Measurements from ENCODE around the gene RASSF5.

DNA sequence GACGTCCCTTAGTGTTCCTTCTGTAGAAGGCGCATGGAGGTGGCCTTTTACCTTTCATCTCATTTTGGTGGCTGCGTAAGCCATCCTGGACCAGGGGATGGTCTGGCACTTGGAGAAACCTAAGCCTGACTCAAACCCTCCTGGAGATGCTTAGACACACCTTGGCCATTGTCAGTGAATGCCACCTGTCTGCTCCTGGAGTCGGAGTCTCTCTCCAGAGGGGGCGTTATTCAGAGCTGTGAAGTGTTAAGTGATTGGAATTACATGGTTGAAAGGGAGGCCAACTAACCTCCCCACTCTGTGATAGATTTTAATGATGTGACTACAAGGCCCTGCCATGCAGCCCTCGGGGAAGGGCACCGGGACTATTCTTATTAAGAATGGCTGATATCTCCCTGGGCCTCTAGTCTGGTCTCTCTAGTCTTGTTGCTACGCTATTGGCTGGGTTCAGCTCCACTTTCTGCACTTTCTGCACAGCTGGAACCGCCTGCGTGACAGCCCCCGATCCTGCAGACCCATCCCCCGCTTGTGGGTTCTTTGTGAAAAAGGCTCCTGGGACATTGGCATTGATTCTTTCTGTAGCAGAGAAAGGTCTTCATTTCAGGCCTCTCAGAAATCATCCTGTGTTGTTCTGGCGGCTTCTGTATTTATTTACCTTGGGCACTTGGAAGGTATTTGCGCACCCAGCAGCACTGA, 4.2 kb downstream of the RASSF5 start:
- TF ChIP-seq, protein P1, sequence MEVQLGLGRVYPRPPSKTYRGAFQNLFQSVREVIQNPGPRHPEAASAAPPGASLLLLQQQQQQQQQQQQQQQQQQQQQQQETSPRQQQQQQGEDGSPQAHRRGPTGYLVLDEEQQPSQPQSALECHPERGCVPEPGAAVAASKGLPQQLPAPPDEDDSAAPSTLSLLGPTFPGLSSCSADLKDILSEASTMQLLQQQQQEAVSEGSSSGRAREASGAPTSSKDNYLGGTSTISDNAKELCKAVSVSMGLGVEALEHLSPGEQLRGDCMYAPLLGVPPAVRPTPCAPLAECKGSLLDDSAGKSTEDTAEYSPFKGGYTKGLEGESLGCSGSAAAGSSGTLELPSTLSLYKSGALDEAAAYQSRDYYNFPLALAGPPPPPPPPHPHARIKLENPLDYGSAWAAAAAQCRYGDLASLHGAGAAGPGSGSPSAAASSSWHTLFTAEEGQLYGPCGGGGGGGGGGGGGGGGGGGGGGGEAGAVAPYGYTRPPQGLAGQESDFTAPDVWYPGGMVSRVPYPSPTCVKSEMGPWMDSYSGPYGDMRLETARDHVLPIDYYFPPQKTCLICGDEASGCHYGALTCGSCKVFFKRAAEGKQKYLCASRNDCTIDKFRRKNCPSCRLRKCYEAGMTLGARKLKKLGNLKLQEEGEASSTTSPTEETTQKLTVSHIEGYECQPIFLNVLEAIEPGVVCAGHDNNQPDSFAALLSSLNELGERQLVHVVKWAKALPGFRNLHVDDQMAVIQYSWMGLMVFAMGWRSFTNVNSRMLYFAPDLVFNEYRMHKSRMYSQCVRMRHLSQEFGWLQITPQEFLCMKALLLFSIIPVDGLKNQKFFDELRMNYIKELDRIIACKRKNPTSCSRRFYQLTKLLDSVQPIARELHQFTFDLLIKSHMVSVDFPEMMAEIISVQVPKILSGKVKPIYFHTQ (CRISPR knock-in tag; IDR thresholded peaks at IDR 0.05), result no peak
- TF ChIP-seq ZNF263 (CRISPR knock-in tag; IDR thresholded peaks at IDR 0.05; ENCODE audit: low read depth), result no peak
- TF ChIP-seq JUN (CRISPR knock-in tag; IDR thresholded peaks at IDR 0.05), result no peak
- TF ChIP-seq, protein P2, sequence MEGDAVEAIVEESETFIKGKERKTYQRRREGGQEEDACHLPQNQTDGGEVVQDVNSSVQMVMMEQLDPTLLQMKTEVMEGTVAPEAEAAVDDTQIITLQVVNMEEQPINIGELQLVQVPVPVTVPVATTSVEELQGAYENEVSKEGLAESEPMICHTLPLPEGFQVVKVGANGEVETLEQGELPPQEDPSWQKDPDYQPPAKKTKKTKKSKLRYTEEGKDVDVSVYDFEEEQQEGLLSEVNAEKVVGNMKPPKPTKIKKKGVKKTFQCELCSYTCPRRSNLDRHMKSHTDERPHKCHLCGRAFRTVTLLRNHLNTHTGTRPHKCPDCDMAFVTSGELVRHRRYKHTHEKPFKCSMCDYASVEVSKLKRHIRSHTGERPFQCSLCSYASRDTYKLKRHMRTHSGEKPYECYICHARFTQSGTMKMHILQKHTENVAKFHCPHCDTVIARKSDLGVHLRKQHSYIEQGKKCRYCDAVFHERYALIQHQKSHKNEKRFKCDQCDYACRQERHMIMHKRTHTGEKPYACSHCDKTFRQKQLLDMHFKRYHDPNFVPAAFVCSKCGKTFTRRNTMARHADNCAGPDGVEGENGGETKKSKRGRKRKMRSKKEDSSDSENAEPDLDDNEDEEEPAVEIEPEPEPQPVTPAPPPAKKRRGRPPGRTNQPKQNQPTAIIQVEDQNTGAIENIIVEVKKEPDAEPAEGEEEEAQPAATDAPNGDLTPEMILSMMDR (IDR thresholded peaks at IDR 0.05), result no peak
- TF ChIP-seq, protein P3, sequence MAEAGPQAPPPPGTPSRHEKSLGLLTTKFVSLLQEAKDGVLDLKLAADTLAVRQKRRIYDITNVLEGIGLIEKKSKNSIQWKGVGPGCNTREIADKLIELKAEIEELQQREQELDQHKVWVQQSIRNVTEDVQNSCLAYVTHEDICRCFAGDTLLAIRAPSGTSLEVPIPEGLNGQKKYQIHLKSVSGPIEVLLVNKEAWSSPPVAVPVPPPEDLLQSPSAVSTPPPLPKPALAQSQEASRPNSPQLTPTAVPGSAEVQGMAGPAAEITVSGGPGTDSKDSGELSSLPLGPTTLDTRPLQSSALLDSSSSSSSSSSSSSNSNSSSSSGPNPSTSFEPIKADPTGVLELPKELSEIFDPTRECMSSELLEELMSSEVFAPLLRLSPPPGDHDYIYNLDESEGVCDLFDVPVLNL (CRISPR knock-in tag; IDR thresholded peaks at IDR 0.05; ENCODE audit: borderline replicate concordance, low read depth), result no peak
- TF ChIP-seq, protein P4, sequence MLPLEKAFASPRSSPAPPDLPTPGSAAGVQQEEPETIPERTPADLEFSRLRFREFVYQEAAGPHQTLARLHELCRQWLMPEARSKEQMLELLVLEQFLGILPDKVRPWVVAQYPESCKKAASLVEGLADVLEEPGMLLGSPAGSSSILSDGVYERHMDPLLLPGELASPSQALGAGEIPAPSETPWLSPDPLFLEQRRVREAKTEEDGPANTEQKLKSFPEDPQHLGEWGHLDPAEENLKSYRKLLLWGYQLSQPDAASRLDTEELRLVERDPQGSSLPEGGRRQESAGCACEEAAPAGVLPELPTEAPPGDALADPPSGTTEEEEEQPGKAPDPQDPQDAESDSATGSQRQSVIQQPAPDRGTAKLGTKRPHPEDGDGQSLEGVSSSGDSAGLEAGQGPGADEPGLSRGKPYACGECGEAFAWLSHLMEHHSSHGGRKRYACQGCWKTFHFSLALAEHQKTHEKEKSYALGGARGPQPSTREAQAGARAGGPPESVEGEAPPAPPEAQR (CRISPR knock-in tag; IDR thresholded peaks at IDR 0.05), result no peak
- TF ChIP-seq ZBTB21 (CRISPR knock-in tag; IDR thresholded peaks at IDR 0.05; ENCODE audit: borderline replicate concordance), result no peak
- TF ChIP-seq MXD4 (CRISPR knock-in tag; IDR thresholded peaks at IDR 0.05; ENCODE audit: borderline replicate concordance), result no peak
- no peak for TF ChIP-seq TEAD4 (CRISPR knock-in tag; IDR thresholded peaks at IDR 0.05)
- TF ChIP-seq ETV6 (CRISPR knock-in tag; IDR thresholded peaks at IDR 0.05), result no peak
- no peak for TF ChIP-seq GRHL2 (CRISPR knock-in tag; IDR thresholded peaks at IDR 0.05; ENCODE audit: insufficient replicate concordance, severe bottlenecking)
- TF ChIP-seq, protein P5, sequence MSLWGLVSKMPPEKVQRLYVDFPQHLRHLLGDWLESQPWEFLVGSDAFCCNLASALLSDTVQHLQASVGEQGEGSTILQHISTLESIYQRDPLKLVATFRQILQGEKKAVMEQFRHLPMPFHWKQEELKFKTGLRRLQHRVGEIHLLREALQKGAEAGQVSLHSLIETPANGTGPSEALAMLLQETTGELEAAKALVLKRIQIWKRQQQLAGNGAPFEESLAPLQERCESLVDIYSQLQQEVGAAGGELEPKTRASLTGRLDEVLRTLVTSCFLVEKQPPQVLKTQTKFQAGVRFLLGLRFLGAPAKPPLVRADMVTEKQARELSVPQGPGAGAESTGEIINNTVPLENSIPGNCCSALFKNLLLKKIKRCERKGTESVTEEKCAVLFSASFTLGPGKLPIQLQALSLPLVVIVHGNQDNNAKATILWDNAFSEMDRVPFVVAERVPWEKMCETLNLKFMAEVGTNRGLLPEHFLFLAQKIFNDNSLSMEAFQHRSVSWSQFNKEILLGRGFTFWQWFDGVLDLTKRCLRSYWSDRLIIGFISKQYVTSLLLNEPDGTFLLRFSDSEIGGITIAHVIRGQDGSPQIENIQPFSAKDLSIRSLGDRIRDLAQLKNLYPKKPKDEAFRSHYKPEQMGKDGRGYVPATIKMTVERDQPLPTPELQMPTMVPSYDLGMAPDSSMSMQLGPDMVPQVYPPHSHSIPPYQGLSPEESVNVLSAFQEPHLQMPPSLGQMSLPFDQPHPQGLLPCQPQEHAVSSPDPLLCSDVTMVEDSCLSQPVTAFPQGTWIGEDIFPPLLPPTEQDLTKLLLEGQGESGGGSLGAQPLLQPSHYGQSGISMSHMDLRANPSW (CRISPR knock-in tag; conservative IDR thresholded peaks at IDR 0.05; ENCODE audit: low read depth), result no peak

Measured in WTC11 (cell line).